ENCODE measurements around the gene SCRN3. TPM values are rescaled to one million over a fixed set of nuclear protein-coding genes. Genes with fewer than 3 reads are reported as not detected.
"Not testable (repeated sequence)": the region's sequence is repeated elsewhere in the genome, so short reads cannot be mapped to it uniquely, and the experiment has no call there.

Gene SCRN3
- polyA plus RNA-seq, 4 donors: 25.6 to 36.6 (median 32.2) TPM

DNA sequence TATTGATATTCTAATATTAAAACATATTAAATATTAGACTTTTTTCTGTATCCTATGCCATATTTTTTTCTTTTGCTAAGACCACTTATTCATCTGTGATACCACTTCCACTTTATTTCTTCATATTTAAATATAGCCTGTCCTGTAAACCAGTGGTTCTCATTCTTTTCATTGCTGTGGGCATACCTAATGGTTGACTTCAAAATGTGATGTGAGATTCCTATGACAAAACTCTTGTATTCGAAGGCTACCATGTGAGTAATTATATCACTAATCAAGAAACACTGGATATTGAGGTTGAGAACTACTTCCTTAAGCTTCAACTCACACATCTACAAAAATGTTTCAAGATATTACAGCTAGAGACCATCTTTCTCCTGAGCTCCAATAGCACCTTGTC is 3.6 kb downstream of the SCRN3 start:
- no peak for DNase-seq (ENCODE audit: low read depth in 4 of 4, low spot score in 3 of 4)

DNA sequence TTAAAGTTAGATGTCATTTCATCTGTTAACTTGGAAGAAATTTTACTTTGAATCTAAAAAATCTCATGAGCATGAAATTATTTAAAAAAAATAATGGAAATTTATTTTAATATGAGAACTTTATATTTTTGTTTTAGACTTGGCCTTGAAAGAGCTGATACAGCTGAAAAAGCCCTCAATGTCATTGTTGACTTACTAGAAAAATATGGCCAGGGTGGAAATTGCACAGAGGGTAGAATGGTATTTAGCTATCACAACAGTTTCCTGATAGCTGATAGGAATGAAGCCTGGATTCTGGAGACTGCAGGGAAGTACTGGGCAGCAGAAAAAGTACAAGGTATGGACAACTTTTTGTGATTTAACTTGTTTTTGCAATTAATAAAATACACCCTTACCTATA is 5.3 kb downstream of the SCRN3 start:
- no peak for DNase-seq (ENCODE audit: low read depth in 4 of 4, low spot score in 3 of 4)

DNA sequence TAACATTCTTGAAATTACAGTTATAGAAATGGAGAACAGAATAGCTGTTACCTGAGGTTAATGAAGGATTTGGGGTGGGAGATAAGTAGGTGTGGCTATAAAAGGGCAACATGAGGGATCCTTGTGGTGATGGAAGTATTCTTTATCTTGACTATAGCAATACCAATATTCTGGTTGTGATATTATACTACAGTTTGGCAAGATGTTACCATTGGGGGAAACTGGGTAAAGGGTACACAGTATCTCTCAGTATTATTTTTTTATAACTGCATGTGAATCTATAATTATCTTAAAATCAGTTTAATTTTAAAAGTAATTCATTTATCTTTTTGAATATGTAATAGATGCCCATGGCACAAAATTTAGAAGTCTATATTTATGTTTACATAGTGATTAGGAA is 8.1 kb downstream of the SCRN3 start:
- DNase-seq (ENCODE audit: low read depth in 4 of 4, low spot score in 3 of 4): no peak

DNA sequence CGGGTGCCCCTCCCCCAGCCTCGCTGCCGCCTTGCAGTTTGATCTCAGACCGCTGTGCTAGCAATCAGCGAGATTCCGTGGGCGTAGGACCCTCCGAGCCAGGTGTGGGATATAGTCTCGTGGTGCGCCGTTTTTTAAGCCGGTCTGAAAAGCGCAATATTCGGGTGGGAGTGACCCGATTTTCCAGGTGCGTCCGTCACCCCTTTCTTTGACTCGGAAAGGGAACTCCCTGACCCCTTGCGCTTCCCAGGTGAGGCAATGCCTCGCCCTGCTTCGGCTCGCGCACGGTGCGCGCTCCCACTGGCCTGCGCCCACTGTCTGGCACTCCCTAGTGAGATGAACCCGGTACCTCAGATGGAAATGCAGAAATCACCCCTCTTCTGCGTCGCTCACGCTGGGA is 14.5 kb downstream of the SCRN3 start:
- not testable (repeated sequence) for DNase-seq (ENCODE audit: low read depth in 4 of 4, low spot score in 3 of 4)

DNA sequence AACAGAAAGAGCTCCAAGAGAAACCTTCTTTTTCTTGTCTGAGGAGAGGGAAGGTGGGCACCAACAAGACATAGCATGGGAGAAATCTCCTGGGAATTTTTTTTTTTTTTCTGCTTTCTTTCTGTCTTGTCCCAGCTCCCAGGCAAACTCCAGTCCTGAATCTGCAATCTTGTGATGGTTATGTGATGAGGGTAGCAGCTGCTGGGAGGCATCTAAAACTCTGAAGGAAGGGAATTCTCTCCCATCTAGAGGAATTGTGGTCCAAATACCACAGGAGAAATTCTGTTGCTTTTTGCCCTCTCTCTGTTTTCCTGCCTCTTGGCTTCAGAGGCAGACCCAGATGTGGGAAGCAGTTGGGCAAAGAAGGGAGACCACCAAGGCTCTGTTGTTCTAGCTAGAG is 16.7 kb downstream of the SCRN3 start:
- no peak for DNase-seq (ENCODE audit: low read depth in 4 of 4, low spot score in 3 of 4)

DNA sequence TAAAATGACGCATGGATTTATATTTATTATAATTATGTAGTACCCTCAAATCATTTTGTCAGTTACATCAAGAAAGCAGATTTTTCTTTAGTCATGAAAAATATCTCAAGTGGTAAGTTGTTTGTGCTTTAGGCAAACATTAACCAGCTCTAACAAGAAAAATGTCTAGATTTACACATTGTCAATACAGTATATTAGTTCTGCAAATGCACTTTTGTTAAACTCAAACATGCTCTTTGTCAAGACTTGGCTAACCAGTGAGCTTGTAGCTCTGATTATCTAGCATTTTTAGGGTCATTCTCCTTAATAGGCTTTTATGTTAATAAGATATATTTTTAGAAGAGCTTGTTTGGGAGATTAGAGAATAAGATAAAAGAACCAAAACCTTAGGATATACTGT is 32.7 kb downstream of the SCRN3 start:
- DNase-seq (ENCODE audit: low read depth in 4 of 4, low spot score in 3 of 4): no peak

DNA sequence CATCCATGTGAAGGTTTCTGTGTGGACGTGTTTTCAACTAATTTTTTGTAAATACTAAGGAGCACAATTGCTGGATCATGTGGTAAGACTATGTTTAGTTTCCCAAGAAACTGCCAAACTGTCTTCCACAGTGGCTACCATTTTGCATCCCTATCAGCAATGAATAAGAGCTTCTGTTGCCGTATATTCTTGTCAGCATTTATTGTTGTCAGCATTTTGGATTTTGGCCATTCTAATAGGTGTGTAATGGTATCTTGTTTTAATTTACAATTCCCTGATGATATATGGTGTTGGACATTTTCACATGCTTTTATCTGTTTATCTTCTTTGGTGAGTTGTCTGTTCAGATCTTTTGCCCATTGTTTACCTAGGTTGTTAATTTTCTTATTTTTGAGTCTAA is 34.5 kb downstream of the SCRN3 start:
- DNase-seq (ENCODE audit: low read depth in 4 of 4, low spot score in 3 of 4): no peak

DNA sequence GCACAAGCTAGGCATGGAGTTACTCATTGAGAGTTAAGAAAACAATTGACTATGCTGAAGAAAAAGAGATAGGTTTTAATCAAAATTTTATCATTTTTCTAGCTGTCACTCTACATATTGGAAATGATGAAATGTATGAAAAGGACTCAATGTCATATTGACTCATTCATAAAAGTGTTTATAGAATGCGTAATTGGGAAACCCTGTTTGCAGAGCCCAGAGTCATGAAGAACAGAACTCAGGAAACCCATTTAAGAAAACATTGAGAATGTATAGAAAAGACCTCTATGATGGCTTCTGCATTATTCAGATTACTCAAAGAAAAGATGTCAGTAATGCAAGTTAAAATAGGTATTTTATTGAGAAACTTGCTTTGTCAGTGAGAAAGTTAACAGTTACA is 36.4 kb downstream of the SCRN3 start:
- no peak for DNase-seq (ENCODE audit: low read depth in 4 of 4, low spot score in 3 of 4)

DNA sequence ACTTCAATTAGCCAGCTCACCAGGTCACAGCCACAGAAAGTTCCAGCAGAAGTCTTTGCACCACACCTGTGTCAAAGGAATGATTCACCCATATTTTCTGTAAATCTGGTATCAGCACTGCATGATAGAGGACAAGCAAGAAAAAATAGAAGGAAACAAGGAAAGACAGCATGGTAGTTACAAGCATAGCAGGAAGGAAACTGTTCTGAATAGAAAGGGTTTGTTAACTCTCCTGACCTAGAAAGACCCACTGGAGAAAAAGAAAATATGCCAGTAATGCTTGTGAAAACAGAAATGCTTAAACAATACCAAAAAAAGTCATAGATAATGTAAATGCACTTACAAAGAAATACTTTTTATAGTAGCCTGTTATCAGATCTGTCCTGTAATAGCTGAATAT is 40.8 kb downstream of the SCRN3 start:
- no peak for DNase-seq (ENCODE audit: low read depth in 4 of 4, low spot score in 3 of 4)

DNA sequence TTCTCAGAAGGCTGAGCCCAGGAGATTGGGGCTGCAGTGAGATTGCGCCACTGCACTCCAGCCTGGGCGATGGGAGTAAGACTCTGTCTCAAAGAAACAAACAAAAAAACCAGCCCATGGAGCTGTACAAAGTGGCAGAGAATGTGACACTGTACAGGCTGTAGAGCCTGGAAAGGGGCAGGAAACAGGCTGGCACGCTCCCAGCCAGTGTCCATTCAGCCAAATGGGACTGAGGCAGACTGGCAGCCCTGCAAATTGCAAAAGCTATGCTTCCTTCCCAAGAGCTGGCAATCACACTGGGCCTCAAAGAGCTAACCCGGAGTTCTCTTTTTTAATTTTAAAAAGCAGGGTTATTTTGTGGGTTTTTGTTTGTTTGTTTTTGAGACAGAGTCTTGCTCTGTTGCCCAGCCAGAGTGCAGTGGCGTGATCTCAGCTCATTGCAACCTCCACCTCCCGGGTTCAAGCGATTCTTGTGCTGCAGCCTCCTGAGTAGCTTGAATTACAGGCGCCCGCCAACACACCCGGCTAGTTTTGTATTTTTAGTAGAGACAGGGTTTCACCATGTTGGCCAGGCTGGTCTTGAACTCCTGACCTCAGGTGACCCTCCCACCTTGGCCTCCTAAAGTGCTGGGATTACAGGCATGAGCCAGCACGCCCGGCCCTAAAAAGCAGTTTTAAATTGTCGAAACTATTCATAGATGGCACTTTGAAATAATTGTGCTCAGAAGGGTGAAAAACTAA is 42.8 kb downstream of the SCRN3 start:
- no peak for DNase-seq (ENCODE audit: low read depth in 4 of 4, low spot score in 3 of 4)

DNA sequence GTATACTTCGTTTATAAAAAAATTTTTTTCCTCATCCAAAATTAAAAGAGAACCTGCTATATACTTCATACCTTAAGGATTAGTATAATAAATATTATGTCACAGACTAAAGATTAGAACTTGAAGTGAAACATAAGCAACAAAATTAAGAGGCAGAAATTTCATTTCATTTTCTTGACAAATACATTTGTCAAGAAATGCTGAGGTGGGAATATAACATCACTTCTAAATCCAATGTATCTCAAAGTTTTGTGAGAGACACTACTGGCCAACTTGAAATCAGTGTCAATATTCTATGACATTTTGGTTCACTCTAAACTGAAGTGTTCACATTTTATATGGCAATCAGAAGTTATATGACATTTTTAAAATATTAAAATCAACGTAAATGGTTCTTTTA is 43.8 kb downstream of the SCRN3 start:
- DNase-seq (ENCODE audit: low read depth in 4 of 4, low spot score in 3 of 4): no peak

DNA sequence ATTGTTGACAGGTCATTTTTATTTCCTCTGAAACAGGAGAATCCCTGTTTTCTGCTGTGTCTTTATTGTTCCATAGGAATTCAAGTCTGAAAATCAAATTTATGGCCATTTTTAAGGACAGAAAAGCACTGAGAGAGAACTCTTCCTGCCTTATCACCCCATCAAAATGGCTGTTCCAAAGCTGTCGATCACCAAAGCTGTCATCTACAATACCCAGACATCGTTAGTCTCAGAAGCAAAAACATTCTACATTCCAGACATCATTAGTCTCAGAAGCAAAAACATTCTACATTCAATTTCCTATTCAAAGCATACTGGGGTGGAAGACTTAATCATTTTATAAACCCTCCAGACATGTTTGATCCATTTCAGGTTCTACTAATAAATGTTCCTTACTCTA is 44.4 kb downstream of the SCRN3 start:
- DNase-seq (ENCODE audit: low read depth in 4 of 4, low spot score in 3 of 4): no peak

DNA sequence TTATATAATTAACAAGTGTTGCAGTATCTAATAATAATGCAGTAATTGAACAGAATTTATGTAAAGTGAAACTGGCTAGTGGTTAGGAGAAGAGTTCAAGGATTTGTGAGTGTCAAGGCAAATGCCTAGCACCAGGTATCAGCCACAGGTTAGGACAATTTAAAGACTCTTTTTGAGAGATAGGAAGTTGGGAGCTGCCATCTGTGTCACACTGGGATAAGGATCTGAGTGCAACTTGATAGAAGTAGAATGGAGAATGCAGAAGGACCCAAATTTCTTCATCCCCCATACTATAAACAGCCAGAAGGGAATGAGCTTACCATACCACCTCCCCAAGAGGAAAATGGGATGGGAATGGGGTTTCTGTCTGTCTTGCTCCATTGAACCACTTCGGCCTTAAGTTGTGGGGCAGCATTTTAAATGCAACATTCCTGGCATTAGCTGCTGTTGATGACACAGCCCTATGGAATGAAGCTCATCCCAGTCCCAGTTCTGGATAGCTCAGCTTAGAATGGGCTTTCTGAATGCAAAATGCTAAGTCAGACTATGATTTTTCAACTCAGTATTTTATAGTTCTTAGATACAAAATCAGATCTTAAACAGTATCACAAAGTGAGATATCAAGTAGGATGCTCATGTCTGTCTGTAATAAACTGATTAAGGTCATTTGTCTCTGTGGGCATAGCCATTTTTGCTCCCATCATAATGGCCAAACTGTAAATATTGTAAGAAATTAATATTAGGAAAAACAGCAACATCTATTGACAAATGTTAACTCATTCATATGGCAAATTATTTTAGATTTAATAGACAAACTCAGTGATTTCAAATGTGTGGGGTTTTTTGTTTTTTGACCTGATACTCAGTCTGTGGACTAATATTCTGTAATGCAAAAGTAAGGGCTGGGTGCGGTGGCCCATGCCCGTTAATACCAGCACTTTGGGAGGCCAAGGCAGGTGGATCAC is 47.3 kb downstream of the SCRN3 start:
- DNase-seq (ENCODE audit: low read depth in 4 of 4, low spot score in 3 of 4): no peak

DNA sequence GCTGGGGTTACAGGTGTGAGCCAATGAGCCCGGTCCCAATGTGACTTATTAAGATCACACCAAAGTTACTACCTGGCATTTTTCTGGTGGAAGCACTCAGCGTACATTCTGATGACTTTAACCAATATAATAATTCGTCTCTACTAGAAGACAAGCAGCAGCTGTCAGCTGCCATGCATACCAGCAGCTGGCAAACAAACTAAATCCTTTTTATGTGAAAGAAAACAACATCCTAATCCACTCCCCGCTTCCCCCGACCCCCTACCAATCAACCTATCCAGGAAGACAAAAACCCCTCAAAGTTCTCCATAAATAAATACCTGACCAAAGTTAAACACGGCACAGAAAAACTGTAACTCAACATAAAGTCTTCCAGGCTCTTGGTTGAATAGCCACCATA is 49.2 kb downstream of the SCRN3 start:
- no peak for DNase-seq (ENCODE audit: low read depth in 4 of 4, low spot score in 3 of 4)

DNA sequence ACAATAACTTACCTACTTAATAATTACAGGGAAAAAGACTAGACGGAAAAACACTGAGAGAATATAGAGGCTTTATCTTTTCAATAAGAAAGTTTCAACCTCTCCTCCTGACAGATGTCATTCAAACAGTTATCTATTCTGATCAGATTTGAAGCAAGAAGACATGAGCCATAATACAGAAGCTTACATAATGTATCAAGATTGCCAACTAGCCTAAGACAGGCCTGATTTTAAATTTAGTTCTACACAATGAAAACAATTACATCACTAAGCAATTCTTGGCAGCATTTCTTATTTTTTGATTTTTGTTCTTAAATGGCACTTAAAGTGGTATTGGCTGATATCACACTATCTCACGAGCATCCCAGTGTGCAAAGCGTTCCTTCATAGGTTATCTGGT is 49.7 kb downstream of the SCRN3 start:
- no peak for DNase-seq (ENCODE audit: low read depth in 4 of 4, low spot score in 3 of 4)

DNA sequence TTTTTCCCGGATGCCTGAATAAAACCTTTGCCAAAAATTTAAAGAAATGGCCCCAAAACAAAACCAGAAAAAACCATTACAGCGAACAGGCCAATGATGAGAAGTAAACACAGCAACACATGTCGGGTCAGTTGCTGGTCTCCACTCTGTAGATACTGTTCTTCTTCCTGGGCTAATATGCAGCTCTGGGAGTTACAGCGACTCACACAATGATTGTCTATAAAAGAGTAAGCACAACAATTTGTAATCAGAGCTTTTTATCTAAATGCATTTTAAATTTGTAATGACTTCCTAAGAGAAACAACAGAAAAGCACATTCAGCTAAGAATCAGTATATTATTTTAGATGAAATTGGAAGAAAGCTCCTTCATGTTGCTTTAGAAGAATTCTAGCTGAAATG is 51.0 kb downstream of the SCRN3 start:
- no peak for DNase-seq (ENCODE audit: low read depth in 4 of 4, low spot score in 3 of 4)

DNA sequence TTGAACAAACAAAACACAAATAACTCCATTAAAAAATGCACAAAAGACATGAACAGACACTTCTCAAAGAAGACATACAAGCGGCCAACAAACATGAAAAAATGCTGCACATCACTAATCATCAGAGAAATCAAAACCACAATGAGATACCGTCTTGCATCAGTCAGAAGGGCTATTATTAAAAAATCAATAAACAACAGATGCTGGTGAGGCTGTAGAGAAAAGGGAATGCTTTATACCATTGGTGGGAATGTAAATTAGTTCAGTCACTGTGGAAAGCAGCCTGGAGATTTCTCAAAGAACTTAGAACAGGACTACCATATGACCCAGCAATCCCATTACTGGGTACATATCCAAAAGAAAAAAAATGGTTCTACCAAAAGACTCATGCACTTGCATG is 53.5 kb downstream of the SCRN3 start:
- DNase-seq (ENCODE audit: low read depth in 4 of 4, low spot score in 3 of 4): no peak

DNA sequence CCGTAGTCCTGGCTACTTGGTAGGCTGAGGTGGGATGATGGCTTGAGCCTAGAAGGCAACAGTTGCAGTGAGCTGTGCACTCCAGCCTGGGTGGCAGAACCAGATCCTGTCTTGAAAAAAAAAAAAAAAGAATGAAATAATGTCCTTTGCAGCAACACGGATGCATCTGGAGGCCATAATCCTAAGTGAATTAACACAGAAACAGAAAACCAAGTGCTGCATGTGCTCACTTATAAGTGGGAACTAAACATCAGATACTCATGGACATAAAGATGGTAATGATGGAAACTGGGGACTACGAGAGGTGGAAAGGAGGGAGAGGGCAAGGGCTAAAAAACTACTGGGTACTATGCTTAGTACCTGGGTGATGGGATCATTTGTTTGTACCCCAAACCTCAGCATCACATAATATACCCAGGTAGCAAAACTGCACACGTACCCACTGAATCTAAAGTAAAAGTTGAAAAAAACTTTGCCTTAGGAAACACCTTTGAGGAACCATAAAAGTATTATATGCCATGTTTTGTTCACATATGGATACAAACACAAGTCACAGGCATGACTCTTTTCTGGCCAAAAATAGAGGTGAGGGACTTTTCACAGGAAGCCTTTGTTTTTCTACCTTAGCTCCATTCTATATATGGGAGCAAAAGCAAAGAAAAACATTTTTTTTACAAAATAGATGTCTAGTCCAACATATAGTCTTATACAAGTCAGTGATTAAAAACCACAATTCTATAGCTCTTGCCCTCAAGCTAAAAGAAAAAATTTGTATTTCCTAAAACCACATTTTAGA is 54.7 kb downstream of the SCRN3 start:
- DNase-seq (ENCODE audit: low read depth in 4 of 4, low spot score in 3 of 4): no peak

DNA sequence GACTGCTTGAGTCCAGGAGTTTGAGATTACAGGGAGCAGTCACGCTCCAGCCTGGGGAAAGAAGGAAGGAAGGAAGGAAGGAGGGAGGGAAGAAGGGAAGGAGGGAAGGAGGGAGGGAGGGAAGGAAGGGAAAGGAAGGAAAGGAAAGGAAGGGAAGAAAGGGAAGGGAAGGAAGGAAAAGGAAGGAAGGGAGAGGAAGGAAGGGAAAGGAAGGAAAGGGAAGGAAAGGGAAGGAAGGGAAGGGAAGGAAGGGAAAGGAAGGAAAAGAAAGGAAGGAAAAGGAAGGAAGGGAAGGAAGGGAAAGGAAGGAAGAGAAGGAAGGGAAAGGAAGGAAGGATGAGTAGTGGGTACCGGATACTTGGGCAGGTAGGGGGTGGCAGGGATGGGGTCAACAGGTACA is 59.0 kb downstream of the SCRN3 start:
- no peak for DNase-seq (ENCODE audit: low read depth in 4 of 4, low spot score in 3 of 4)

DNA sequence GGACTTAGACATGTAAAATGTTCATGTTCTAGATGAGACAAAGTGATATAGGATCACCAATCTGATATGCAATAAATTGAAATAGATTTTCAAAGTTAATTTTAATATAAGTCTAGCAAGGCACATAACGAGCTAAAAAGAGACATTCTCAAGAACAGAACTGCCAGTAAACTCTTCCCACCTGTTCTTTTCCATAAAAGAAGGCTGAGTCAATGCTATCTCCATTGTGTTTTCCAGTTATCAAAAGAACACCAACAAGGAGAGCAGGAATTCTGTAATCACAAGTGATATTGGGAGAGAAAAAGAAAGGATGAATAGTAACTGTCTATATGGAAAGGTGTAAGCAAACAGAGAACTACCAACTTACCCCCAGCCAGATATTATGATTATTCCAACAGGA is 65.7 kb downstream of the SCRN3 start:
- DNase-seq (ENCODE audit: low read depth in 4 of 4, low spot score in 3 of 4): no peak

DNA sequence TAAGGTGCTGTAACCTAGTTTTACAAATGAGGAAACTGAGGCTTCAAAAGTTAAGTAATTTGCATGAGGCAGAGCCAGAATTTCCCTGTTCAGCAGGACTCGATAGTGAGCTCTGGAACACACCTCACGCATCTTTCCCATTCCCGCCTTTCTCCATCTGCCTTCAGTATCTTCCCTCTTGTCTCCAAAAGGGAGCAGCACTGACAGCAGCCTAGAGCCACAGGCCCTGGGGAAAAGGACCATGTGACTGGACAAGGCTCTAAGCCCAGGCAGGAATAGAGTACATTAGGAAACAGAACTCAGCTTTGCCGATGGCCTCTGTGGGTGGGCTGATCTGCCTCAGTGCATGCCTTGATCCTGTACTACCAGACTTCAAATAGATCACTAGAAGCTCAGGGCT is 69.8 kb downstream of the SCRN3 start:
- no peak for DNase-seq (ENCODE audit: low read depth in 4 of 4, low spot score in 3 of 4)
